Ishikawa (cell line): Measurements from ENCODE around the gene TRPM2.

Experiments
- CEBPB ChIP-seq: IDR thresholded peaks from 2 replicates; pipeline ENCODE4 v1.6.1; 2012
- CREB1 ChIP-seq: IDR thresholded peaks from 2 replicates; pipeline ENCODE4 v1.6.1; 2012; ENCODE audit warnings: low read depth
- EGR1 ChIP-seq: IDR thresholded peaks from 2 replicates; pipeline ENCODE4 v1.6.1; 2012
- EP300 ChIP-seq: IDR thresholded peaks from 2 replicates; pipeline ENCODE4 v1.6.1; 2012; ENCODE audit warnings: borderline replicate concordance
- FOXM1 ChIP-seq: IDR thresholded peaks from 2 replicates; pipeline ENCODE4 v1.6.1; 2012; ENCODE audit warnings: low read depth, borderline replicate concordance
- NFIC ChIP-seq: IDR thresholded peaks from 2 replicates; pipeline ENCODE4 v1.6.1; 2012
- RAD21 ChIP-seq: IDR thresholded peaks from 2 replicates; pipeline ENCODE4 v1.6.1; 2012; ENCODE audit warnings: low read depth
- TAF1 ChIP-seq: IDR thresholded peaks from 2 replicates; pipeline ENCODE4 v1.6.1; 2012; ENCODE audit warnings: low read depth, mild to moderate bottlenecking
- TCF12 ChIP-seq: IDR thresholded peaks from 2 replicates; pipeline ENCODE4 v1.6.1; 2012; ENCODE audit warnings: low read depth
- TEAD4 ChIP-seq: IDR thresholded peaks from 2 replicates; pipeline ENCODE4 v1.6.1; 2012
- YY1 ChIP-seq: IDR thresholded peaks from 2 replicates; pipeline ENCODE4 v1.6.1; 2012; ENCODE audit warnings: low read depth
- ZBTB7A ChIP-seq: IDR thresholded peaks from 2 replicates; pipeline ENCODE4 v1.6.1; 2012; ENCODE audit warnings: low read depth
- TF ChIP-seq, protein P1 (sequence below): IDR thresholded peaks from 2 replicates; pipeline ENCODE4 v1.6.1; 2012; ENCODE audit warnings: low read depth, mild to moderate bottlenecking
- TF ChIP-seq, protein P2 (sequence below): IDR thresholded peaks from 2 replicates; pipeline ENCODE4 v1.6.1; 2012
- TF ChIP-seq, protein P3 (sequence below): IDR thresholded peaks from 2 replicates; pipeline ENCODE4 v1.6.1; 2012

Gene TRPM2

DNA sequence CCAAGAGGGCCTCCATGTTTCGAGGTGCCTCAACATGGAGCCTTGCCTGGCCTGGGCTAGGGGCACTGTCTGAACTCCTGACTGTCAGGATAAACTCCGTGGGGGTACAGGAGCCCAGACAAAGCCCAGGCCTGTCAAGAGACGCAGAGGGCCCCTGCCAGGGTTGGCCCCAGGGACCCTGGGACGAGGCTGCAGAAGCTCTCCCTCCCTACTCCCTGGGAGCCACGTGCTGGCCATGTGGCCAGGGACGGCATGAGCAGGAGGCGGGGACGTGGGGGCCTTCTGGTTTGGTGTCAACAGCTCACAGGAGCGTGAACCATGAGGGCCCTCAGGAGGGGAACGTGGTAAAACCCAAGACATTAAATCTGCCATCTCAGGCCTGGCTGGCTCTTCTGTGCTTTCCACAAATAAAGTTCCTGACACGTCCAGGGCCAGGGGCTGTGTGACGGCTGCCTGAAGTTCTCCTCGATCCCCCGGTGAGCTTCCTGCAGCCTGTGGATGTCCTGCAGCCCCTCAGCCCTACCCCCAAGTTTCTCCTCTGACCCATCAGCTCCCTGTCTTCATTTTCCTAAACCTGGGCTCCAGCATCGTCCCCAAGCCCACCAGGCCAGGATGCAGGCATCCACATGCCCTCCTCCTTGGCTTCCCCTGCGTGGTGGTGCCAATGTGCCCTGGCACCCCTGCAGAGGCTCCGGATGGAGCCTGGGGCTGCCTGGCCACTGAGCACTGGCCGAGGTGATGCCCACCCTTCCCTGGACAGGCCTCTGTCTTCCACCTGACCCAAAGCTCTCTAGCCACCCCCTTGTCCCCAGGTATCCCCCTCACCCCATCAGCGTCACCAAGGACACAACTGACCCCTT lies 89.1 kb downstream of the TRPM2 start:
- TF ChIP-seq YY1, result no peak
- TF ChIP-seq NFIC, result no peak
- TF ChIP-seq EP300, result no peak
- no peak for TF ChIP-seq CREB1
- no peak for TF ChIP-seq FOXM1
- TF ChIP-seq ZBTB7A, result no peak
- no peak for TF ChIP-seq EGR1
- TF ChIP-seq TAF1, result no peak
- TF ChIP-seq, protein P1, sequence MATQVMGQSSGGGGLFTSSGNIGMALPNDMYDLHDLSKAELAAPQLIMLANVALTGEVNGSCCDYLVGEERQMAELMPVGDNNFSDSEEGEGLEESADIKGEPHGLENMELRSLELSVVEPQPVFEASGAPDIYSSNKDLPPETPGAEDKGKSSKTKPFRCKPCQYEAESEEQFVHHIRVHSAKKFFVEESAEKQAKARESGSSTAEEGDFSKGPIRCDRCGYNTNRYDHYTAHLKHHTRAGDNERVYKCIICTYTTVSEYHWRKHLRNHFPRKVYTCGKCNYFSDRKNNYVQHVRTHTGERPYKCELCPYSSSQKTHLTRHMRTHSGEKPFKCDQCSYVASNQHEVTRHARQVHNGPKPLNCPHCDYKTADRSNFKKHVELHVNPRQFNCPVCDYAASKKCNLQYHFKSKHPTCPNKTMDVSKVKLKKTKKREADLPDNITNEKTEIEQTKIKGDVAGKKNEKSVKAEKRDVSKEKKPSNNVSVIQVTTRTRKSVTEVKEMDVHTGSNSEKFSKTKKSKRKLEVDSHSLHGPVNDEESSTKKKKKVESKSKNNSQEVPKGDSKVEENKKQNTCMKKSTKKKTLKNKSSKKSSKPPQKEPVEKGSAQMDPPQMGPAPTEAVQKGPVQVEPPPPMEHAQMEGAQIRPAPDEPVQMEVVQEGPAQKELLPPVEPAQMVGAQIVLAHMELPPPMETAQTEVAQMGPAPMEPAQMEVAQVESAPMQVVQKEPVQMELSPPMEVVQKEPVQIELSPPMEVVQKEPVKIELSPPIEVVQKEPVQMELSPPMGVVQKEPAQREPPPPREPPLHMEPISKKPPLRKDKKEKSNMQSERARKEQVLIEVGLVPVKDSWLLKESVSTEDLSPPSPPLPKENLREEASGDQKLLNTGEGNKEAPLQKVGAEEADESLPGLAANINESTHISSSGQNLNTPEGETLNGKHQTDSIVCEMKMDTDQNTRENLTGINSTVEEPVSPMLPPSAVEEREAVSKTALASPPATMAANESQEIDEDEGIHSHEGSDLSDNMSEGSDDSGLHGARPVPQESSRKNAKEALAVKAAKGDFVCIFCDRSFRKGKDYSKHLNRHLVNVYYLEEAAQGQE, result no peak
- TF ChIP-seq, protein P2, sequence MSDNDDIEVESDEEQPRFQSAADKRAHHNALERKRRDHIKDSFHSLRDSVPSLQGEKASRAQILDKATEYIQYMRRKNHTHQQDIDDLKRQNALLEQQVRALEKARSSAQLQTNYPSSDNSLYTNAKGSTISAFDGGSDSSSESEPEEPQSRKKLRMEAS, result no peak
- no peak for TF ChIP-seq TEAD4
- no peak for TF ChIP-seq TCF12

DNA sequence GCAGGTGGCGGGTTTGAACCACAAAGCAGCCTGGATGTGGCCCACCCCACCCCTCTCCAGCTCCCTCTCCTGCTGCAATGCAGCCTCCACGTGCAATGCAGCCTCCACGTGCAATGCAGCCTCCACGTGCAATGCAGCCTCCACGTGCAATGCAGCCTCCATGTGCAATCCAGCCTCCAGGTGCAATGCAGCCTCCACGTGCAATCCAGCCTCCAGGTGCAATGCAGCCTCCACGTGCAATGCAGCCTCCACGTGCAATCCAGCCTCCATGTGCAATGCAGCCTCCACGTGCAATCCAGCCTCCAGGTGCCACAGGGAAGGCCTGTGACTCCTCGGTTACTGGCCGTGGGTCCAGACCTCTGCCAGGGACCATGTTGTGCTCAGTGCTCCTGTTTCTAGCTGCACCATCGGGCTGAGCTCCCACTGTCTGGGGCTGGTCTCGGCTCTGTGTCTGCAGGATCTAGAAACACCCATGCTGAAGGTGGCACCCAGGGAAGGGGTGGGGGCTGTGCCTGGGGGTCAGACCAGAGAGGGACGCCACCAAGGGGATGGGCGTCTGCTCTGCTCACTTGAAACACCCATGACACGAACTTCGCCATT lies 90.0 kb downstream of the TRPM2 start:
- TF ChIP-seq EP300, result no peak

DNA sequence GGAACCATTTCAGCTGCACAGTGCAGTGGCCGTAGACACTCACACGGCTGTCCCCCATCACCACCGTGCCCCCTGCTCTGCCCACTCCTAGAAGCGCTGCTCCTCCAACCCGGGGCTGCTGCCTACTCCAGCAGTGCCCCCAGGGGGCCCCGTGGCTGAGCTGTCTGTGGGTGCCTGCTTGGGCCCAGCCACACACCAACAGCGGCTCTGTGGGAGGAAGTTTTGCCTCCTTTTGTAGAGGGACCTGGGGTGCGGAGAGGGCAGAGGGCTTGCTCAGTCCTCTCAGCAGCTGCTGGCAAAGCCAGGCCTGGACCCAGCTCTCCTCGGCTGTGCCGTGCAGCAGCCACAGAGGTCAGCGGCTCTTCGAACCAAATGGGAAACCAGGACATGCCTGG lies 90.5 kb downstream of the TRPM2 start:
- no peak for TF ChIP-seq TAF1
- no peak for TF ChIP-seq CEBPB
- no peak for TF ChIP-seq TCF12
- no peak for TF ChIP-seq CREB1
- TF ChIP-seq, protein P3, sequence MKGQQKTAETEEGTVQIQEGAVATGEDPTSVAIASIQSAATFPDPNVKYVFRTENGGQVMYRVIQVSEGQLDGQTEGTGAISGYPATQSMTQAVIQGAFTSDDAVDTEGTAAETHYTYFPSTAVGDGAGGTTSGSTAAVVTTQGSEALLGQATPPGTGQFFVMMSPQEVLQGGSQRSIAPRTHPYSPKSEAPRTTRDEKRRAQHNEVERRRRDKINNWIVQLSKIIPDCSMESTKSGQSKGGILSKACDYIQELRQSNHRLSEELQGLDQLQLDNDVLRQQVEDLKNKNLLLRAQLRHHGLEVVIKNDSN, result no peak
- TF ChIP-seq, protein P1, result no peak
- TF ChIP-seq, protein P2, result no peak
- TF ChIP-seq NFIC, result no peak
- no peak for TF ChIP-seq YY1

DNA sequence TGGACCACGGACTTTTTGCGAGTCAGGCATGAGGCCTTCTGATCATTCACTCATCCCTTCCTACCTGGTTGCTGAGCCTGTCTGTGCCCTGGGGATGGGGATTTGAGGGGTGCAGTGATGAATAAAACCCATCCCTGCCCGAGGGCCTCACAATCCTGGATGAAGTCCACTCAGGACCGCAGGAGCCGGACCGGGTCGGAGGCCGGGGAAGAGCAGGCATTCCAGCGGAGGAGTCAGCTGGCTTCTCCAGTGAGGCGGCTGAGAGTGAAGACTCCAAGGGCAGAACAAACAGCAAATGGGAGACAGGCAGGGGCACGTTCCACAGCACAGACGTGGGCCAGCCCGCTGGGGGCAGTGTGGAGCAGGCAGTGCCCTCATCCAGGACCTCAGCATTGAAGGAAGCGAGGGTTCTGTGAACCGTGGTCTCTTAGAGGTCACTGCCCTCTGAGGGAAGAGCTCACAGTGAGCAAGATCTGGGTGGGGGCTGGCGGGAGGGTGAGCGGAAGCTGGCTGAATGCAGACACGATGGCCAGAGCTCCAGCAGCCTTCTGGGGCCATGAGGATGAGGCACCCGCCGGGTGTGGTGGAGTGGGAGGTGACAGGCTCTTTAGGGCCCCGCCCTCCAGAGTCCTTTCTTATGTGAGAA lies 91.0 kb downstream of the TRPM2 start:
- TF ChIP-seq EP300 (no peak), NFIC (no peak), EGR1 (no peak), ZBTB7A (no peak), TEAD4 (no peak), YY1 (no peak), RAD21 (no peak), FOXM1 (no peak), TAF1 (no peak), CEBPB (no peak), CREB1 (no peak)
- TF ChIP-seq, protein P3, result no peak
- TF ChIP-seq, protein P1, result no peak
- TF ChIP-seq, protein P2, result no peak
